A673 (cell line): ENCODE data around the gene STAT5B.

Source experiments
- CTCF ChIP-seq: fragments of 300-800, 200-600 bp; sonication (generic); conservative IDR thresholded peaks from 2 replicates; pipeline ENCODE4 v1.5.1; 2017; ENCODE audit warnings: low read depth, mild to moderate bottlenecking, antibody characterized with exemption, low read length, moderate library complexity, mixed read lengths
- EZH2 ChIP-seq: fragments of 200-600 bp; sonication (generic); IDR thresholded peaks from 2 replicates; pipeline ENCODE4 v1.6.1; 2017; ENCODE audit warnings: borderline replicate concordance, low read depth, mild to moderate bottlenecking, mixed read lengths, antibody characterized with exemption, low read length; ENCODE audit not compliant: poor library complexity, severe bottlenecking

GRCh38 chr17:42275527-42276358 is 448 bp downstream of the STAT5B start:
- TF ChIP-seq CTCF: no peak
- no peak for TF ChIP-seq EZH2
